GM12878 (cell line): ENCODE results near the gene TLE3. TPM values are rescaled to one million over a fixed set of nuclear protein-coding genes. Genes with fewer than 3 reads are reported as not detected.

Experiments
- BCL11A ChIP-seq: IDR thresholded peaks from 2 replicates; pipeline ENCODE4 v1.6.1; 2011; ENCODE audit warnings: low read depth, low read length
- CEBPB ChIP-seq, 2 experiments: fragments of 150-350 bp in 1 of 2; IDR thresholded peaks; 2 replicates each; pipeline ENCODE4 v1.6.1; 2012 to 2014; ENCODE audit warnings: low read depth in 2 of 2, low read length in 2 of 2, borderline replicate concordance in 1 of 2, inconsistent platforms in 1 of 2
- EED ChIP-seq: sonication (generic); IDR thresholded peaks from 2 replicates; pipeline ENCODE4 v1.6.1; 2016; ENCODE audit warnings: antibody characterized with exemption, low read depth
- EGR1 ChIP-seq, 2 experiments: IDR thresholded peaks; 1 replicate in 1 of 2; 2 replicates in 1 of 2; pipeline ENCODE4 v1.6.1; 2011 to 2012; ENCODE audit warnings: low read depth in 2 of 2, low read length in 2 of 2, borderline replicate concordance in 1 of 2, mild to moderate bottlenecking in 1 of 2, moderate library complexity in 1 of 2
- HDGF ChIP-seq: fragments of 450-650 bp; IDR thresholded peaks from 2 replicates; pipeline ENCODE4 v1.6.1; 2016; ENCODE audit warnings: antibody characterized with exemption
- IKZF2 ChIP-seq, 2 experiments: fragments of 450-650 bp; IDR thresholded peaks; 2 replicates each; pipeline ENCODE4 v1.6.1; 2017; ENCODE audit warnings: mild to moderate bottlenecking in 2 of 2, moderate library complexity in 2 of 2
- KAT2A ChIP-seq: conservative IDR thresholded peaks from 2 replicates; pipeline ENCODE4 v1.6.1; 2011; ENCODE audit warnings: low read depth, low read length; ENCODE audit not compliant: control insufficient read depth
- RELA ChIP-seq: fragments of 450-650 bp; IDR thresholded peaks from 2 replicates; pipeline ENCODE4 v1.8.0; 2014; ENCODE audit warnings: borderline replicate concordance; ENCODE audit not compliant: partially characterized antibody
- SMARCA5 ChIP-seq: fragments of 450-650 bp; IDR thresholded peaks from 2 replicates; pipeline ENCODE4 v1.6.1; 2017; ENCODE audit warnings: mild to moderate bottlenecking
- SREBF2 ChIP-seq: IDR thresholded peaks from 2 replicates; pipeline ENCODE4 v1.6.1; 2012; ENCODE audit warnings: mild to moderate bottlenecking, low read length
- polyA plus RNA-seq, 11 experiments: library from polyadenylated mRNA; depleted of rRNA in 4 of 11; unstranded in 6 of 11; stranded (reverse) in 5 of 11; fragments of >200 nt; fragmentation: Nextera tagmentation in 4 of 11; fragmentation: Illumina TruSeq in 1 of 11; extraction: Ambion mirVana in 4 of 11; extraction: Trizol in 1 of 11; gene quantifications; 1 replicate in 1 of 11; 2 replicates in 10 of 11; pipeline versions ENCODE4 v1.2.1 to v1.2.3, GENCODE V29; 2011 to 2016; ENCODE audit warnings: inconsistent platforms in 2 of 11, missing spikeins in 2 of 11, low read depth in 1 of 11
- total RNA-seq, 4 experiments: library from RNA; depleted of rRNA in 3 of 4; stranded (reverse); fragments of >200 nt in 3 of 4; fragmentation: Illumina TruSeq in 1 of 4; extraction: Trizol in 1 of 4; gene quantifications; 2 replicates each; pipeline versions ENCODE4 v1.2.1 to v1.2.3, GENCODE V29; 2013 to 2021
- TF ChIP-seq, protein P1 (sequence below): fragments of 450-650 bp; IDR thresholded peaks from 2 replicates; pipeline ENCODE4 v1.6.1; 2016; ENCODE audit warnings: mild to moderate bottlenecking
- TF ChIP-seq, protein P2 (sequence below): fragments of 450-650 bp; IDR thresholded peaks from 2 replicates; pipeline ENCODE4 v1.6.1; 2017; ENCODE audit warnings: low read depth, mild to moderate bottlenecking, moderate library complexity

The TLE3 gene
- total and polyA plus RNA-seq, 10 of the 15 experiments (the other 5 are each of a cell fraction or from before 2014, with no cell fraction given) = 1.2 to 65.5 (median 9.7) TPM

- peak; percentile 69 to 71; a peak in 3 of 4 replicates for TF ChIP-seq IKZF2 (IDR thresholded peaks at IDR 0.05)
- TF ChIP-seq SREBF2 = no peak
- no peak for TF ChIP-seq RELA
- no peak for TF ChIP-seq HDGF
- no peak for TF ChIP-seq KAT2A
- TF ChIP-seq EED = peak; percentile 77
- no peak for TF ChIP-seq CEBPB (IDR thresholded peaks at IDR 0.05; ENCODE audit: borderline replicate concordance in 1 of 2, low read depth in 2 of 2, low read length in 2 of 2)
- no peak for TF ChIP-seq SMARCA5
- TF ChIP-seq, protein P1, sequence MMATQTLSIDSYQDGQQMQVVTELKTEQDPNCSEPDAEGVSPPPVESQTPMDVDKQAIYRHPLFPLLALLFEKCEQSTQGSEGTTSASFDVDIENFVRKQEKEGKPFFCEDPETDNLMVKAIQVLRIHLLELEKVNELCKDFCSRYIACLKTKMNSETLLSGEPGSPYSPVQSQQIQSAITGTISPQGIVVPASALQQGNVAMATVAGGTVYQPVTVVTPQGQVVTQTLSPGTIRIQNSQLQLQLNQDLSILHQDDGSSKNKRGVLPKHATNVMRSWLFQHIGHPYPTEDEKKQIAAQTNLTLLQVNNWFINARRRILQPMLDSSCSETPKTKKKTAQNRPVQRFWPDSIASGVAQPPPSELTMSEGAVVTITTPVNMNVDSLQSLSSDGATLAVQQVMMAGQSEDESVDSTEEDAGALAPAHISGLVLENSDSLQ = no peak
- no peak for TF ChIP-seq EGR1 (IDR thresholded peaks at IDR 0.05; ENCODE audit: borderline replicate concordance in 1 of 2, low read depth in 2 of 2, low read length in 2 of 2)
- no peak for TF ChIP-seq BCL11A
- TF ChIP-seq, protein P2, sequence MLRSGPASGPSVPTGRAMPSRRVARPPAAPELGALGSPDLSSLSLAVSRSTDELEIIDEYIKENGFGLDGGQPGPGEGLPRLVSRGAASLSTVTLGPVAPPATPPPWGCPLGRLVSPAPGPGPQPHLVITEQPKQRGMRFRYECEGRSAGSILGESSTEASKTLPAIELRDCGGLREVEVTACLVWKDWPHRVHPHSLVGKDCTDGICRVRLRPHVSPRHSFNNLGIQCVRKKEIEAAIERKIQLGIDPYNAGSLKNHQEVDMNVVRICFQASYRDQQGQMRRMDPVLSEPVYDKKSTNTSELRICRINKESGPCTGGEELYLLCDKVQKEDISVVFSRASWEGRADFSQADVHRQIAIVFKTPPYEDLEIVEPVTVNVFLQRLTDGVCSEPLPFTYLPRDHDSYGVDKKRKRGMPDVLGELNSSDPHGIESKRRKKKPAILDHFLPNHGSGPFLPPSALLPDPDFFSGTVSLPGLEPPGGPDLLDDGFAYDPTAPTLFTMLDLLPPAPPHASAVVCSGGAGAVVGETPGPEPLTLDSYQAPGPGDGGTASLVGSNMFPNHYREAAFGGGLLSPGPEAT = peak; percentile 61
These were observed 62.0 kb downstream of the TLE3 start (continued) for GRCh38 chr15:70035719-70036077.
